Measurements from ENCODE around the gene GSTM4.

GSTM4 gene

GRCh38 chr1:109625601-109626560 is 30.0 kb upstream of the GSTM4 start:
- no peak for DNase-seq (ENCODE audit: low spot score)
- TF ChIP-seq CTCF (IDR thresholded peaks at IDR 0.05; ENCODE audit: extremely low read depth, missing control alignments) = no peak

GRCh38 chr1:109626682-109627408 is 29.1 kb upstream of the GSTM4 start:
- TF ChIP-seq CTCF (IDR thresholded peaks at IDR 0.05; ENCODE audit: extremely low read depth, missing control alignments) = no peak
- no peak for DNase-seq (ENCODE audit: low spot score)

- no peak for TF ChIP-seq CTCF (IDR thresholded peaks at IDR 0.05; ENCODE audit: extremely low read depth, missing control alignments)
- DNase-seq (ENCODE audit: low spot score) = peak; percentile 8
Measured at GRCh38 chr1:109627692-109628399, 28.1 kb upstream of the GSTM4 start.

- TF ChIP-seq CTCF (IDR thresholded peaks at IDR 0.05; ENCODE audit: extremely low read depth, missing control alignments) = no peak
- no peak for DNase-seq (ENCODE audit: low spot score)
Measured at GRCh38 chr1:109628540-109629321, 27.2 kb upstream of the GSTM4 start.

GRCh38 chr1:109629372-109630030 is 26.4 kb upstream of the GSTM4 start:
- DNase-seq (ENCODE audit: low spot score) = peak; percentile 20
- no peak for TF ChIP-seq CTCF (IDR thresholded peaks at IDR 0.05; ENCODE audit: extremely low read depth, missing control alignments)

GRCh38 chr1:109630081-109630897 is 25.6 kb upstream of the GSTM4 start:
- TF ChIP-seq CTCF (IDR thresholded peaks at IDR 0.05; ENCODE audit: extremely low read depth, missing control alignments) = peak; percentile 15
- peak; percentile 61 for DNase-seq (ENCODE audit: low spot score)

All from GM20000 (cell line).